Endothelial cell of umbilical vein (primary cell): ENCODE data around the gene HHATL. TPM values are rescaled to one million over a fixed set of nuclear protein-coding genes. Genes with fewer than 3 reads are reported as not detected.

Experiments used
- BruUV-seq: library from RNA; stranded (reverse); fragments of 400-500 nt; replicated peaks from 2 replicates; lab custom pipeline; 2021; lab: Mats Ljungman, UMichigan
- CTCF ChIA-PET: fragments of 300-600, 350-600 bp; sonication (Branson Sonifier 250); formaldehyde crosslinking; loops from one replicate; lab custom pipeline; 2021; ENCODE audit warnings: antibody characterized with exemption, inconsistent platforms; lab: Charles Lee
- POLR2A ChIA-PET: fragments of 300-600, 350-600 bp; sonication (Branson Sonifier 250); formaldehyde crosslinking; loops from one replicate; lab custom pipeline; 2021; ENCODE audit warnings: antibody characterized with exemption, inconsistent platforms; lab: Charles Lee
- DNase-seq: peaks from one replicate; pipeline ENCODE4 v3.0.0-alpha.2; 2011; ENCODE audit warnings: low read depth, low spot score
- FAIRE-seq: peaks from 2 replicates; lab custom pipeline; 2011; peaks lifted over from hg19 to GRCh38; lab: Jason Lieb, UNC
- H2AFZ ChIP-seq: 2 replicates; pipeline ENCODE4 v1.6.0; 2012; ENCODE audit warnings: low read depth, low read length, control low read depth, inconsistent platforms
- H3K27ac ChIP-seq: 2 replicates; pipeline ENCODE4 v1.5.1; 2011; ENCODE audit warnings: low read depth, mild to moderate bottlenecking, control low read depth, low read length, moderate library complexity; ENCODE audit not compliant: insufficient read depth
- H3K27me3 ChIP-seq, 2 experiments: 2 replicates each; pipeline versions ENCODE4 v1.6.0 to v1.6.1; 2011; ENCODE audit warnings: low read length in 2 of 2, mixed read lengths in 1 of 2; ENCODE audit not compliant: control insufficient read depth in 2 of 2, insufficient read depth in 2 of 2
- H3K36me3 ChIP-seq, 2 experiments: 2 replicates in 1 of 2; 3 replicates in 1 of 2; pipeline ENCODE4 v1.5.1; 2011; ENCODE audit warnings: low read length in 2 of 2, mild to moderate bottlenecking in 1 of 2, moderate library complexity in 1 of 2; ENCODE audit not compliant: control insufficient read depth in 2 of 2, insufficient read depth in 2 of 2; ENCODE audit errors: extremely low read depth in 1 of 2
- H3K4me1 ChIP-seq: 3 replicates; pipeline ENCODE4 v1.5.1; 2011; ENCODE audit warnings: mild to moderate bottlenecking, low read length; ENCODE audit not compliant: control insufficient read depth, insufficient read depth; ENCODE audit errors: extremely low read depth
- H3K4me2 ChIP-seq: 2 replicates; pipeline ENCODE4 v1.6.1; 2011; ENCODE audit warnings: low read length, control low read depth, mixed read lengths; ENCODE audit not compliant: insufficient read depth
- H3K4me3 ChIP-seq, 3 experiments: fragments of 200-600 bp in 1 of 3; sonication (generic), shearing (Covaris generic) in 1 of 3; replicated peaks in 1 of 3; 2 replicates each; pipeline ENCODE4 v1.5.1; 2011 to 2016; ENCODE audit warnings: control low read depth in 3 of 3, low read length in 3 of 3, mild to moderate bottlenecking in 2 of 3, inconsistent platforms in 1 of 3, low read depth in 1 of 3, moderate library complexity in 1 of 3; ENCODE audit not compliant: insufficient read depth in 1 of 3
- H3K79me2 ChIP-seq: 2 replicates; pipeline ENCODE4 v1.6.0; 2012; ENCODE audit warnings: low read length, inconsistent platforms; ENCODE audit not compliant: control insufficient read depth, insufficient read depth
- H3K9ac ChIP-seq: replicated peaks from 2 replicates; pipeline ENCODE3; 2011; ENCODE audit warnings: low read length, control low read depth; ENCODE audit not compliant: insufficient read depth; ENCODE audit errors: extremely low read depth
- H3K9me1 ChIP-seq: replicated peaks from 3 replicates; pipeline ENCODE4 v1.6.0; 2011; ENCODE audit warnings: mild to moderate bottlenecking, low read length; ENCODE audit not compliant: control insufficient read depth, insufficient read depth; ENCODE audit errors: extremely low read depth
- H3K9me3 ChIP-seq: replicated peaks from 2 replicates; pipeline ENCODE4 v1.5.1; 2012; ENCODE audit warnings: low read length, inconsistent platforms; ENCODE audit not compliant: control insufficient read depth, insufficient read depth
- H4K20me1 ChIP-seq: replicated peaks from 2 replicates; pipeline ENCODE3; 2011; ENCODE audit warnings: mild to moderate bottlenecking, low read length; ENCODE audit not compliant: control insufficient read depth, insufficient read depth; ENCODE audit errors: extremely low read depth
- EZH2 ChIP-seq: IDR thresholded peaks from 2 replicates; pipeline ENCODE4 v1.6.1; 2012; ENCODE audit warnings: borderline replicate concordance, low read depth, mild to moderate bottlenecking, moderate library complexity, low read length, inconsistent platforms; ENCODE audit not compliant: severe bottlenecking
- FOS ChIP-seq: IDR thresholded peaks from 2 replicates; pipeline ENCODE4 v1.6.1; 2011; ENCODE audit warnings: mild to moderate bottlenecking, low read length, moderate library complexity, borderline replicate concordance; ENCODE audit not compliant: insufficient read depth
- GATA2 ChIP-seq: IDR thresholded peaks from 2 replicates; pipeline ENCODE4 v1.7.0; 2011; ENCODE audit warnings: low read depth, mild to moderate bottlenecking, moderate library complexity, mixed read lengths, low read length; ENCODE audit not compliant: insufficient read length, insufficient read depth
- JUN ChIP-seq: IDR thresholded peaks from 2 replicates; pipeline ENCODE4 v1.6.1; 2011; ENCODE audit warnings: borderline replicate concordance, low read depth; ENCODE audit not compliant: insufficient read length, insufficient read depth
- MYC ChIP-seq: IDR thresholded peaks from one replicate; pipeline ENCODE4 v1.6.1; 2011; ENCODE audit warnings: mild to moderate bottlenecking, low read depth, low read length
- POLR2A ChIP-seq: IDR thresholded peaks from 2 replicates; pipeline ENCODE4 v1.6.1; 2012; ENCODE audit warnings: low read depth, mild to moderate bottlenecking, control low read depth, low read length
- POLR2AphosphoS5 ChIP-seq: IDR thresholded peaks from 2 replicates; pipeline ENCODE4 v1.6.1; 2012; ENCODE audit warnings: low read depth, mild to moderate bottlenecking, control low read depth, low read length, moderate library complexity; ENCODE audit not compliant: insufficient read depth
- dilution Hi-C: fragments of 300-500 bp; cut with MboI; formaldehyde crosslinking; loops from one replicate; pipeline ENCODE4 v1.15.0; 2019; ENCODE audit warnings: low sequenced_read_pairs; ENCODE audit not compliant: extremely low pct_ligation_motif_present
- intact Hi-C: fragments of 100-400 bp; cut with micrococcal nuclease; formaldehyde crosslinking; loops from one replicate; pipeline ENCODE4 v1.10.0; 2022
- polyA plus RNA-seq, 4 experiments: library from polyadenylated mRNA; depleted of rRNA in 3 of 4; stranded (reverse) in 3 of 4; unstranded in 1 of 4; fragments of >200 nt; gene quantifications; 2 replicates each; pipeline versions ENCODE4 v1.2.1 to v1.2.3, GENCODE V29; 2011 to 2012; ENCODE audit warnings: missing spikeins in 1 of 4
- total RNA-seq: library from RNA; stranded (reverse); gene quantifications from 2 replicates; pipeline ENCODE4 v1.2.3, GENCODE V29; 2021
- TF ChIP-seq, protein P1 (sequence below): IDR thresholded peaks from 2 replicates; pipeline ENCODE4 v1.6.1; 2011; ENCODE audit not compliant: insufficient read depth, insufficient read length
- TF ChIP-seq, protein P2 (sequence below), 2 donors: IDR thresholded peaks; 1 replicate in 1 of 2; 2 replicates in 1 of 2; pipeline ENCODE4 v1.5.1; 2011; ENCODE audit warnings: low read length in 2 of 2, mild to moderate bottlenecking in 2 of 2, moderate library complexity in 2 of 2, control low read depth in 1 of 2, inconsistent platforms in 1 of 2, low read depth in 1 of 2; ENCODE audit not compliant: insufficient read depth in 1 of 2; ENCODE audit errors: extremely low read depth in 1 of 2

Gene HHATL
- total and polyA plus RNA-seq, 2 donors (not counting 3 experiments of a cell fraction or from before 2014, with no cell fraction given) = not detected

DNA sequence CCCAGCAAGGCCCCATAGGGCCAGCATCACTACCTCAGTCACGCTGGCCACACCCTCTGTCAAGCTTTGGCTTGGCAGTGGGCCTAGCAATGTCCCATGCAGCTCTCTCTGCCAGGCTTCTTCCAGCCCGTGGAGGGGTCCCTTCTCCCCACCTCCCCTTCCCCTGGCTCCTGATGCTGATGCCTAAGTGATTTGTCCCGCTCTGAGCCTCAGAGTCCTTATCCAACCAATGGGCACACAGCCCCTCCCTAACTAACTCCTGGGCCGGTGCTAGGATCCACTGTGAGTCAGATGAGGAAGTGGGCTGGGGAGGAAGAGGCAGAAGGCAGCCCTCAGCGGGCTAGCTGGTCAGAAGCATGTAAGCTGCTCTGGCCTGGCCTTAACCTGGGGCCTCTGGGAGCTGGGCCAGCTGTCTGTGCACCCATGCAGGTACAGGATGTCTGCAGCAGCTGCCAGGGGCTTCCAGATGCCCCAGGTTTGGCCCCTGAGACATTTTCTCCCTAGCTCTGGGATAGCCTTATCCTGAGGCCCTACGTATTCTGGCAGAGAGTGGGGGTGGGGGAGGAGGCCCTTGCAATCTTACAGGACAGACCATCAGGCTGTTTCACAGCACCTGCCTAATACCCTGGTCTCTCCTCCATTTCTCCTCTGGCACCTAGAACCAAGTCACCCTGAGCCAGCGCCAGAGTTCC, 49.8 kb downstream of the HHATL start:
- peak overlapping the region; percentile 79 for H3K4me2 ChIP-seq
- no peaks in the 10 kb centered on the region for H3K27me3 ChIP-seq
- H2AFZ ChIP-seq = peak overlapping the region; percentile 29
- H3K9ac ChIP-seq = peak overlapping the region; percentile 69
- peak; percentile 80 for DNase-seq
- H3K4me1 ChIP-seq = peaks cover 36% of the 10 kb centered on the region
- H3K4me3 ChIP-seq = peak overlapping the region; percentile 76 to 78 (median 77)
- H3K9me3 ChIP-seq = no peaks in the 10 kb centered on the region
- H3K79me2 ChIP-seq = peaks cover 37% of the 10 kb centered on the region
- peaks cover 3 to 9% of the 10 kb centered on the region in 2 experiments for H3K36me3 ChIP-seq
- ChIA-PET CTCF (interaction anchor here (0.9 to 2.0 kb wide), 7 partner anchors 16 to 106 kb away, joined by 3 to 15 read pairs (median 4); partner anchors contain the start of genes NKTR, SEC22C and SS18L2), POLR2A (no interaction called here)
- no peaks in the 10 kb centered on the region for H3K9me1 ChIP-seq
- dilution Hi-C loops = no loop called here
- TSS peak; percentile 7 for BruUV-seq
- TF ChIP-seq MYC (no peak), EZH2 (no peak), FOS (peak; percentile 67), POLR2A (peak; percentile 86), GATA2 (no peak), POLR2AphosphoS5 (peak; percentile 79)
- peak; percentile 99 for FAIRE-seq
- peak overlapping the region; percentile 57 for H3K27ac ChIP-seq
- no peaks in the 10 kb centered on the region for H4K20me1 ChIP-seq
- intact Hi-C loops = loop anchor here (1.0 kb wide), 1 partner anchor 92 kb away; no protein-coding TSS in a partner anchor

DNA sequence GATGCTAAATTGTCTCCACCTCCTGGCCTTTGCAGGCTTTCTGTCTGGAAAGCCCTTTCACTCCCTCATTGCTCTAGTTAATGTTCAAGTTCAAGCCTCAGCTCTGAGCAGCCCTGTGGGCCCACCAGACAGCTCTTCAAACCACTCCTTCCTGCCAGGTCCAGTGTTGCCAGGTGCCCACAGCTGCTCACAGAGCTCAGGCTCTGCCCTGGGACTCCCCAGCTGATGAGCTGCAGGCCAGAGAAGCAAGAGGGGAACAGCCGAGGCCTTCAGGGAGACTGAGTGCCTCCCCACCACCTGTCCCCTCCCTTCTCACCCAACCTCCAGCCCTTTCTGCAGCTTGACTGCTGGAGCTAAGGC, 50.4 kb downstream of the HHATL start:
- H3K9me3 ChIP-seq = no peaks in the 10 kb centered on the region
- H3K27ac ChIP-seq = peak overlapping the region; percentile 57
- no peaks in the 10 kb centered on the region for H3K9me1 ChIP-seq
- ChIA-PET POLR2A (no interaction called here), CTCF (interaction anchor here (1.0 to 2.0 kb wide), 8 partner anchors 10 to 105 kb away, joined by 3 to 15 read pairs (median 4); partner anchors contain the start of genes SEC22C and SS18L2)
- H4K20me1 ChIP-seq = no peaks in the 10 kb centered on the region
- no TSS peak for BruUV-seq
- H3K9ac ChIP-seq = no peak overlapping the region
- no peak for FAIRE-seq
- DNase-seq = no peak
- peaks cover 37% of the 10 kb centered on the region for H3K79me2 ChIP-seq
- dilution Hi-C loops = no loop called here
- H3K4me2 ChIP-seq = peak overlapping the region; percentile 79
- intact Hi-C loops = loop anchor here (1.0 kb wide), 1 partner anchor 92 kb away; no protein-coding TSS in a partner anchor
- no peak overlapping the region for H2AFZ ChIP-seq
- H3K4me1 ChIP-seq = peaks cover 36% of the 10 kb centered on the region
- TF ChIP-seq POLR2AphosphoS5 = no peak
- TF ChIP-seq EZH2 = no peak
- TF ChIP-seq, protein P1, sequence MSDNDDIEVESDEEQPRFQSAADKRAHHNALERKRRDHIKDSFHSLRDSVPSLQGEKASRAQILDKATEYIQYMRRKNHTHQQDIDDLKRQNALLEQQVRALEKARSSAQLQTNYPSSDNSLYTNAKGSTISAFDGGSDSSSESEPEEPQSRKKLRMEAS = no peak
- TF ChIP-seq FOS = no peak
- TF ChIP-seq JUN = no peak
- no peak for TF ChIP-seq GATA2
- no peak for TF ChIP-seq POLR2A
- TF ChIP-seq, protein P2, sequence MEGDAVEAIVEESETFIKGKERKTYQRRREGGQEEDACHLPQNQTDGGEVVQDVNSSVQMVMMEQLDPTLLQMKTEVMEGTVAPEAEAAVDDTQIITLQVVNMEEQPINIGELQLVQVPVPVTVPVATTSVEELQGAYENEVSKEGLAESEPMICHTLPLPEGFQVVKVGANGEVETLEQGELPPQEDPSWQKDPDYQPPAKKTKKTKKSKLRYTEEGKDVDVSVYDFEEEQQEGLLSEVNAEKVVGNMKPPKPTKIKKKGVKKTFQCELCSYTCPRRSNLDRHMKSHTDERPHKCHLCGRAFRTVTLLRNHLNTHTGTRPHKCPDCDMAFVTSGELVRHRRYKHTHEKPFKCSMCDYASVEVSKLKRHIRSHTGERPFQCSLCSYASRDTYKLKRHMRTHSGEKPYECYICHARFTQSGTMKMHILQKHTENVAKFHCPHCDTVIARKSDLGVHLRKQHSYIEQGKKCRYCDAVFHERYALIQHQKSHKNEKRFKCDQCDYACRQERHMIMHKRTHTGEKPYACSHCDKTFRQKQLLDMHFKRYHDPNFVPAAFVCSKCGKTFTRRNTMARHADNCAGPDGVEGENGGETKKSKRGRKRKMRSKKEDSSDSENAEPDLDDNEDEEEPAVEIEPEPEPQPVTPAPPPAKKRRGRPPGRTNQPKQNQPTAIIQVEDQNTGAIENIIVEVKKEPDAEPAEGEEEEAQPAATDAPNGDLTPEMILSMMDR (IDR thresholded peaks at IDR 0.05; ENCODE audit: extremely low read depth in 1 of 2, insufficient read depth in 1 of 2, low read depth in 1 of 2, low read length in 2 of 2) = no peak
- H3K4me3 ChIP-seq = no peak overlapping the region
- no peaks in the 10 kb centered on the region for H3K27me3 ChIP-seq
- H3K36me3 ChIP-seq = peaks cover 6 to 9% of the 10 kb centered on the region in 2 experiments
